GM12801 (cell line): Measurements from ENCODE around the gene PICK1.

Experiments
- CTCF ChIP-seq: IDR thresholded peaks from one replicate; pipeline ENCODE4 v1.5.1; 2011; ENCODE audit warnings: control low read depth; ENCODE audit not compliant: insufficient read length; ENCODE audit errors: extremely low read depth

The PICK1 gene

GRCh38 chr22:38072322-38073149 is 15.3 kb downstream of the PICK1 start:
- TF ChIP-seq CTCF, result no peak

GRCh38 chr22:38073150-38074130 is 16.2 kb downstream of the PICK1 start:
- TF ChIP-seq CTCF, result no peak

- TF ChIP-seq CTCF, result no peak
These were observed 17.2 kb downstream of the PICK1 start for GRCh38 chr22:38074181-38075104.

- no peak for TF ChIP-seq CTCF
These were observed 18.1 kb downstream of the PICK1 start for GRCh38 chr22:38075105-38075825.

GRCh38 chr22:38075961-38076360 is 18.8 kb downstream of the PICK1 start:
- no peak for TF ChIP-seq CTCF

GRCh38 chr22:38077096-38077495 is 19.9 kb downstream of the PICK1 start:
- TF ChIP-seq CTCF, result no peak
